HepG2 (cell line): ENCODE measurements around the gene DHX57.

Source experiments
- AFF4 ChIP-seq: sonication (generic); formaldehyde crosslinking; IDR thresholded peaks from 2 replicates; pipeline ENCODE4 v1.4.0; 2020; ENCODE audit warnings: missing genetic modification reagents
- ATF3 ChIP-seq: sonication (generic); formaldehyde crosslinking; IDR thresholded peaks from 2 replicates; pipeline ENCODE4 v1.4.0; 2020; ENCODE audit warnings: missing genetic modification reagents
- CTCF ChIP-seq: sonication (generic); formaldehyde crosslinking; IDR thresholded peaks from 2 replicates; pipeline ENCODE4 v1.5.0; 2020; ENCODE audit warnings: mild to moderate bottlenecking, missing genetic modification reagents, moderate library complexity
- EZH2 ChIP-seq: conservative IDR thresholded peaks from 2 replicates; pipeline ENCODE4 v1.6.1; 2012; ENCODE audit warnings: mild to moderate bottlenecking, low read depth, low read length, moderate library complexity
- GPN1 ChIP-seq: sonication (generic); formaldehyde crosslinking; IDR thresholded peaks from 2 replicates; pipeline ENCODE4 v1.5.1; 2020; ENCODE audit warnings: missing genetic modification reagents, borderline replicate concordance
- HOXA7 ChIP-seq: sonication (generic); formaldehyde crosslinking; IDR thresholded peaks from 2 replicates; pipeline ENCODE4 v1.8.1; 2022; ENCODE audit warnings: mild to moderate bottlenecking, missing genetic modification reagents, moderate library complexity
- POLR2A ChIP-seq, 2 experiments: IDR thresholded peaks; 2 replicates each; pipeline ENCODE4 v1.6.1; 2011; ENCODE audit warnings: low read depth in 2 of 2, low read length in 2 of 2, mild to moderate bottlenecking in 1 of 2, moderate library complexity in 1 of 2; ENCODE audit not compliant: insufficient read depth in 1 of 2
- RBAK ChIP-seq: sonication (generic); formaldehyde crosslinking; IDR thresholded peaks from 2 replicates; pipeline ENCODE4 v1.5.1; 2020; ENCODE audit warnings: mild to moderate bottlenecking, missing genetic modification reagents
- TARDBP ChIP-seq: sonication (generic); formaldehyde crosslinking; IDR thresholded peaks from 2 replicates; pipeline ENCODE4 v1.8.0; 2022; ENCODE audit warnings: mild to moderate bottlenecking, missing genetic modification reagents
- TOPORS ChIP-seq: sonication (generic); formaldehyde crosslinking; IDR thresholded peaks from 2 replicates; pipeline ENCODE4 v1.8.0; 2023; ENCODE audit warnings: mild to moderate bottlenecking, missing genetic modification reagents
- ZNF362 ChIP-seq: sonication (generic); formaldehyde crosslinking; IDR thresholded peaks from 2 replicates; pipeline ENCODE4 v1.4.0; 2020; ENCODE audit warnings: missing genetic modification reagents, mild to moderate bottlenecking, borderline replicate concordance

- TF ChIP-seq GPN1 (no peak), CTCF (no peak), ATF3 (CRISPR knock-in tag) (no peak), POLR2A (IDR thresholded peaks at IDR 0.05; ENCODE audit: insufficient read depth in 1 of 2, low read depth in 2 of 2, low read length in 2 of 2) (no peak), TOPORS (CRISPR knock-in tag) (no peak), ZNF362 (CRISPR knock-in tag) (no peak), AFF4 (no peak), HOXA7 (CRISPR knock-in tag) (no peak), EZH2 (no peak), TARDBP (CRISPR knock-in tag) (no peak), RBAK (no peak)
Measured at GRCh38 chr2:38824906-38825305, 50.8 kb downstream of the DHX57 start.
